HL-60/S4 treated with retinoic acid at 250 ng/mL for 4 days and 3 days (cell line): ENCODE results near the gene ZBTB34.
"Not testable (repeated sequence)": the region's sequence is repeated elsewhere in the genome, so short reads cannot be mapped to it uniquely, and the experiment has no call there.

Source experiments
- in situ Hi-C: fragments of 300-500 bp; cut with MboI; formaldehyde crosslinking; loops from 2 replicates; pipeline ENCODE4 v1.7.0; 2022; ENCODE audit warnings: low sequenced_read_pairs

Gene ZBTB34, protein sequence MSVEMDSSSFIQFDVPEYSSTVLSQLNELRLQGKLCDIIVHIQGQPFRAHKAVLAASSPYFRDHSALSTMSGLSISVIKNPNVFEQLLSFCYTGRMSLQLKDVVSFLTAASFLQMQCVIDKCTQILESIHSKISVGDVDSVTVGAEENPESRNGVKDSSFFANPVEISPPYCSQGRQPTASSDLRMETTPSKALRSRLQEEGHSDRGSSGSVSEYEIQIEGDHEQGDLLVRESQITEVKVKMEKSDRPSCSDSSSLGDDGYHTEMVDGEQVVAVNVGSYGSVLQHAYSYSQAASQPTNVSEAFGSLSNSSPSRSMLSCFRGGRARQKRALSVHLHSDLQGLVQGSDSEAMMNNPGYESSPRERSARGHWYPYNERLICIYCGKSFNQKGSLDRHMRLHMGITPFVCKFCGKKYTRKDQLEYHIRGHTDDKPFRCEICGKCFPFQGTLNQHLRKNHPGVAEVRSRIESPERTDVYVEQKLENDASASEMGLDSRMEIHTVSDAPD

DNA sequence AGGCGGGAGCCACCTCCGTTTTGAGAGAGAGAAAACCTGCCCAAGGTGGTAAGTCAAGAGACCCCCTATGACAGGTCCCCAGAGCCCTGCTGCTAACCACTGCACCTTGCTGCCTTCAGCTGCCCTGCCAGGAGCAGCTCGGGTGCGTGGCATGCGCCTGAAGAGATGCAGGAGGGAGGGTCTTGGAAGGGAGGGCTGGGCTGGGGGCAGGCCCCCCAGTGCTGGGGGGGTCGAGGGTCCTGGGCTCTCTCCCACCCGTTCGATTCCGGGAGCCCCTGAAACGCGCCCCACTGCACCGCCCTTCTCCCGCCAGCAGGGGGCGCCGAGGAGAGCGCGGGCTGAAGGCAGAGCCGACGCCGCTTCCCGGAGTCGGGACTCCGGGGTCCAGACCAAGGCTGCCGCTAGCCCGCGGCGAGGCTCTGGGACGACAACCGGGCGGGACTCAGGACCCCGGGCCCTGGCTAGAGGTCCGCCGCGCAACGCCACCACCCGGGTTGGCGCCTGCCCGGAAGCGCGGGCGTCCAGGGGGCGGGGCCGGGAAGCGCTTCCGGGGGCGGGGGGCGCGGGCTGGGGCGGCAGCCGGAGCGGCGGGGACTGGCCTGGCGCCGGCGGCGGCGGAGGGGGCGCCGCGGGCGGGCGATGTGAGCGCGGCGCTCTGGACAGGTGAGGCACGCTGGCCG lies at the start of gene ZBTB34:
Gene ZBTB34, plus strand, starts transcription at position 563 of the 680 bp plus-strand sequence. CDS start 18,761 bp downstream, outside the sequence.
- in situ Hi-C loops: no loop called here

DNA sequence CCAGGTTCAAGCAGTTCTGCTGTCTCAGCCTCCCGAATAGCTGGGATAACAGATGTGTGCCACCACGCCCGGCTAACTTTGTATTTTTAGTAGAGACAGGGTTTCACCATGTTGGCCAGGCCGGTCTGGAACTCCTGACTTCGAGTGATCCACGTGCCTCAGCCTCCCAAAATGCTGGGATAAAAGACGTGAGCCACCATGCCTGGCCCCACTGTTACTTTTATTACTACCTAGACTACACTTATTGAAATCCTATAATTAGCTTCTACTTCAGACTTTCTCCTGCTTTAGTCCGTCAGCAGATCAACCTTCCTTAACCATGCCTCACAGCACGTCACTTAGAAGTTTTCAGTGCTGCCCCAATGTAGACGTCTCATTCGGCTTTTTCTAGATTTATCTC lies 47.4 kb upstream of the ZBTB34 start:
- in situ Hi-C loops: no loop called here

DNA sequence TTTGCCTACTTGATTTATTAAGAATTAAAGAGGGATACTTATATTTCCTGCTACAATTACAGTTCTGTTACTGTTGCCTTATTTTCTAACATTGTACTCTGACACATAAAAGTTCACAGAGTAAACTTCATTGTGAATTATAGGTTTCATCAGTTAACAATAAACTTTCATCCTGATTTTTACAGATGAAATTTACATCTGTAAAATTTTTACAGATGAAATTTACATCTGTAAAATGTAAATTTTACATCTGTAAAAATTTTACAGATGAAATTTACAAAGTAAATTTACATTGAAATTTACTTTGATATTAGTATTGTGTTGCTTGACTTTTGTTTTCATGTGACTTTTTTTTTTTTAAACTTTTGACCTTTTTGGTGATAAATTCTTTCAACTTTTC lies 46.3 kb upstream of the ZBTB34 start:
- in situ Hi-C loops: no loop called here

DNA sequence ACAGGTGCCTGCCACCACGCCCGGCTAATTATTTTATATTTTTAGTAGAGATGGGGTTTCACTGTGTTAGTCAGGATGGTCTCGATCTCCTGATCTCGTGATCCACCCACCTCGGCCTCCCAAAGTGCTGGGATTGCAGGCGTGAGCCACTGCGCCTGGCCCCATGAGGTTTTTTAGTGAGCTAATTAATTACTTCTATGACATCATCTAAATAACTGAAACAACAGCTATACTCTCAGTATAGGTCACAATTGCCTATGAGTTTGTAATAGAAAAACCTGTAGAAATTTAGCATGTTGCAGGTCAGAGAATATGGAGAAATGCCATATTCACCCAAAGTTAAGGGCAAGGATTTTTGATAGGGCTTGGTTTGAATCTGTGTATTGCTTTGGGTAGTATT lies 42.8 kb upstream of the ZBTB34 start:
- in situ Hi-C loops: not testable (repeated sequence)

DNA sequence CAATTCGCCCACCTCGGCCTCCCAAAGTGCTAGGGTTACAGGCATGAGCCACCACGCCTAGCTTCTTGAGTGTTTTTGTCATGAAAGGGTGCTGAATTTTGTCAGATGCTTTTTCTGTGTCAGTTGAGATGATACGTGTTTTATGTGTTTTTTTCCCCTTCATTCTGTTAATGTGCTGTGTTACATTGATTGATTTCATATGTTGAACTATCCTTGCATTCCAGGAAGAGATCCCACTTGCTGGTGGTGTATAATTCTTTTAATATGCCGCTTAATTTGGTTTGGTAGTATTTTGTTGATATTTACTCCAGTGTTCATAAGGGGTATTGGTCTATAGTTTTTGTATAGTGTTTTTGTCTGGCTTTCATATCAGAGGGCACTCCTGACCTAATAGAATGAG lies 42.0 kb upstream of the ZBTB34 start:
- in situ Hi-C loops: no loop called here

DNA sequence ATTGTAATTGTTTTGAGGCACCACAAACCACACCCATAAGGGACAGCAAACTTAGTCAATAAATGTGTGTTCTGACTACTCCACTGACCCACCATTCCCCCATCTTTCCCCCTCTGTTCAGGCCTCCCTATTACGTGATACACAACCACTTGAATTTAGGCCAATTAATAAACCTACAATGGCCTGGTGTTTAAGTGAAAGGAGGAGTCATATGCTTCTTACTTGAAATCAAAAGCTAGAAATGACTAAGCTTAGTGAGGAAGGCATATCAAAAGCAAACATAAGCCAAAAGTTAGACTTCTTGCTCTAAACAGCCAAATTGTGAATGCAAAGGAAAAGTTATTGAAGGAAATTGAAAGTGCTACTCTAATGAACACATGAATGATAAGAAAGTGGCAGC lies 41.0 kb upstream of the ZBTB34 start:
- in situ Hi-C loops: no loop called here

DNA sequence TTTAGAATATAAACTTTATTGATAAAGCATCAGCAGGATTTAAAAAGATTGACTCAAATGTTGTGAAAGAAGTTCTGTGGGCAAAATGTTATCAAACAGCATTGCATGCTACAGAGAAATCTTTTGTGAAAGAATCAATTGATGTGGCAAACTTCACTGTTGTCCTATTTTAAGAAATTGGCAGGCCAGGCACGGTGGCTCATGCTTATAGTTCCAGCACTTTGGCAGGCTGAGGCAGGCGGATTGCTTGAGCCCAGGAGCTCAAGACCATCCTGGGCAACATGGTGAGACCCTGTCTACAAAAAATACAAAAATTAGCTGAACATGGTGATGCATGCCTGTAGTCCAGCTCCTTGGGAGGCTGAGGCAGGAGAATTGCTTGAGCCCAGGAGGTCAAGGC lies 38.2 kb upstream of the ZBTB34 start:
- in situ Hi-C loops: no loop called here

DNA sequence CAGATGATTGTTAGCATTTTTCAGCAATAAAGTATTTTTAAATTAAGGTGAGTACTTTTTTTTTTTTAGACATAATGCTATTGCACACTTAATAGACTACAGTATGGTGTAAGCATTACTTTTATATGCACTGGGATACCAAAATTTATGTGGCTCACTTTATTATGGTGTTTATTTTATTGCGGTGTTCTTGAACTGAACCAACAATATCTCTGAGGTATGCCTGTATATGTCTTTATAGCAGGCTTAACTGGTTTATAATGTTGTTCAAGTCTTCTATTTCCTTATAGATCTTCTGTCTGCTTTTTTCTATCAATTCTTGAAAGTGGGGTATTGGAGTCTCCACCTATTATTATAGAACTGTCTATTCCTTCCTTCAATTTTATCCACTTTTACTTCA lies 37.6 kb upstream of the ZBTB34 start:
- in situ Hi-C loops: no loop called here

DNA sequence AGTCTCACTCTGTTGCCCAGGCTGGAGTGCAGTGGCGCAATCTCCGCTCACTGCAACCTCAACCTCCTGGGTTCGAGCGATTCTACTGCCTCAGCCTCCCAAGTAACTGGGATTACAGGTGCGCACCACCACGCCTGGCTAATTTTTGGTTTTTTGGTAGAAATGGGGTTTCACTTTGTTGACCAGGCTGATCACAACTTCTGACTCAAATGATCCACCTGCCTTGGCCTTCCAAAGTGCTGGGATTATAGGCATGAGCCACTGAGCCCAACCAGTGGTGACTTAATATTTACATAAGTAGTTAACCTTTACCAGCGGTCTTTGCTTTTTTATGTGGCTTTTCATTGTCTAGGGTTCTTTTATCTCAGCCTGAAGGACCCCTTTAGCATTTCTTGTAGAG lies 36.4 kb upstream of the ZBTB34 start:
- in situ Hi-C loops: not testable (repeated sequence)

DNA sequence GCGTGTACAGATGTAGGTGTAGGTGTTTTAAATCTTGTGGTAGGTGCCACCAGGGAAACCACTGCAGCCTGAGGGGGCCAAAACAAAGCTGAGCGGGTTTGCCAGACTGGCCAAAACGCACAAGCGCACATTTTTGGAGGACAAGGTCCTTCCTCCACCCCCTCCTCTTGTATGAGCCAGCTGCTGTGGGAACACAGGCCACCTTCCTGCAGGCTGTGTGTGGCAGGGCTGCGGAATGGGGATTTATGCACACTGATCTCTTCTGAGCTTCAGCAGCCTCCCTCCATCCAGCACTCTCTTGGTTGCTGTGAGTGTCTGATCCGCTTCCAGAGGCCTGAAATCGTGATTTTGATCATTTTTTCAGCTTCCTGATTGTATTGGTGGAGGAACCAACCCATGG lies 33.2 kb upstream of the ZBTB34 start:
- in situ Hi-C loops: no loop called here

DNA sequence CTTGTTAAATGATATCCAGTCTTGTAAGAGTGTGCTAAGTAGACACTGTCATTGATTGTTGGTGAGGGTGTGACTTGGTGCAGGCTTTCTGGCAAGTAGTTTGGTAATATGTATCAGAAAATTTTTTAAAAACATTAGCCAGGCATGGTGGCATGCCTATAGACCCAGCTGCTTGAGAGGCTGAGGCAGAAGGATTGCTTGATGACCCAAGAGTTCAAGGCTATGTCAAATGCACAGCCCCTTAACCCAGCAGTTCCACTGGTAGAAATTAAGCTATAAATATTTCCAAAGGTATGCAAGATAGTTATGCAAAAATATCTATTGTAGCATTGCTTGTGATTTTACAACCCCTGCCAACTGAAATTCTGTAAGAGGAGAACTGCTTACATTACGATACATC lies 31.4 kb upstream of the ZBTB34 start:
- in situ Hi-C loops: no loop called here

DNA sequence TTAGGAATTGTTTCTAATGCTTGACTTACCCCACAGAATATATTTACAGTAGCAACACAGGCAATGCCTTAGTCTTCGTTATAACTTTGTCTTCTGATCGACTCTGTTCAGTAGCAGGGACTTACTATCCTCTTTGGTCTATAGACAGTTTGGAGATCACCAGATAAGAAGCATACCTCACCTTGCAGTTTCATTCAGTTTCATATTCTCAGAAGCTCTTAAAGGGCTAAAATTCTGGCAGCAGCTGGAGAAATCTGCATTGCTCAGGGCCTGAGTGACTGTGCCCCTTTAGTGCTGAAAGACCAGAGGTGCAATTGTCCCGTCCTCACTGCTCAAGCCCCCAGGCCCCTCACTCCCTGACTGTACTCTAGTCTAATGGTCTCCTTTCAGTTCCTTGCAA lies 29.6 kb upstream of the ZBTB34 start:
- in situ Hi-C loops: no loop called here

DNA sequence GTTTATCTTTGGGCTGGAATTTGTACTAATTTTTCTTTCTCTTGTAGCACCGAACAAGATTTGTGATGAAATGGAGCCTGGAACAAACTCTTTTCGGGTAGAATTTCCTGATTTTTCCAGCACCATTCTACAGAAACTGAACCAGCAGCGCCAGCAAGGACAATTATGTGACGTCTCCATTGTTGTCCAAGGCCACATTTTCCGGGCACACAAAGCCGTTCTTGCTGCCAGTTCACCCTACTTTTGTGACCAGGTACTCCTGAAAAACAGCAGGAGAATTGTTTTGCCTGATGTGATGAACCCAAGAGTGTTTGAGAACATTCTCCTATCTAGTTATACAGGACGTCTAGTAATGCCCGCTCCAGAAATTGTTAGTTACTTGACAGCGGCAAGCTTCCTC lies 28.0 kb upstream of the ZBTB34 start:
- in situ Hi-C loops: no loop called here

DNA sequence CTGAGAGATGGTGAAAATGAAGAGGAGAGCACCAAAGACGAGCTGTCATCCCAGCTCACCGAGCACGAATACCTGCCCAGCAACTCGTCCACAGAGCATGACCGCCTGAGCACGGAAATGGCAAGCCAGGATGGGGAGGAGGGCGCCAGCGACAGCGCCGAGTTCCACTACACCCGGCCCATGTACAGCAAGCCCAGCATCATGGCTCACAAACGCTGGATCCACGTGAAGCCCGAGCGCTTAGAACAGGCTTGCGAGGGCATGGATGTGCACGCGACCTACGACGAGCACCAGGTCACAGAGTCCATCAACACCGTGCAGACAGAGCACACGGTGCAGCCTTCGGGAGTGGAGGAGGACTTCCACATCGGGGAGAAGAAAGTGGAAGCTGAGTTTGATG lies 27.4 kb upstream of the ZBTB34 start:
- in situ Hi-C loops: no loop called here

DNA sequence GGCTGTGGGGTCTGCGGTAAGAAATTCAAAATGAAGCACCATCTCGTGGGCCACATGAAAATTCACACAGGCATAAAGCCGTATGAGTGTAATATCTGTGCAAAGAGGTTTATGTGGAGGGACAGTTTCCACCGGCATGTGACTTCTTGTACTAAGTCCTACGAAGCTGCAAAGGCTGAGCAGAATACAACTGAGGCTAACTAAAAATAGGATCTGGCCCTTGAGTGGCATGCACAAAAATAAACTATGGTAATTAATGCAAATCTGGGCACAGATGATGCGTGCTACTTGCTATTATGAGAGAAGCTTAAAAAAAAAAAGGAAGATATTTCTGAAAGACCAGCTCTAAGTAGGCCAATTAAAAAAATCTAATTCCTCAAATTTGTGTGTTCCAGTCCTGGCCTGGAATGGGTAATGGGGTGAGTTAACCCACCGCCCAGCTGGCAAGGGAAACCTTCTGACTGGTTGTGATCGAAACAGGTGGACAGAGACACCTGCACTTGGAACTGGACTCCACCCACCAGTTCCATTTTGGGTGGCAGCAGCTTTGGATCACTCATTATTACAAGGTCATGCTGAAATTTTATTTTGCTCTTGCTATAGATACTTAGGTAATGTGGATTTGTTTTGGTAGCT lies 26.6 kb upstream of the ZBTB34 start:
- in situ Hi-C loops: no loop called here

DNA sequence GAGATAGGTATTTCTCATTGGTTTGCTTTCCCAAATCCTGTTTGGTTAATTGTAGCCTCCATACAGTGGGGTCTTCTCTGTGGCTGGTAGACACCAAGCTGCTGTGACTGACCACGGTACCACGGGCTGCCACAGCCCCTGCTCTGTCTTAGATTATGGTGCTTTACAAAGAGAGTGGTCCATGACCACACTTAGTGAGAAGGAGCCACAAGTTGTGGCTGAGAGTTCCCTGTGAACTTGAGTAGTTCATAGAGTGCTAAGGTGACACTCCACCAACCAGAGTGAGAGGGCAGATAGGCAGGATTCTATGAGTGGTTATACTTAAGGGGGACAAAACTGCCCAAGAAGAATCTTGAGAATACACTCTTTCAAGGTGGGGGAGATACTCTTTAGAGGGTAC lies 25.8 kb upstream of the ZBTB34 start:
- in situ Hi-C loops: no loop called here

DNA sequence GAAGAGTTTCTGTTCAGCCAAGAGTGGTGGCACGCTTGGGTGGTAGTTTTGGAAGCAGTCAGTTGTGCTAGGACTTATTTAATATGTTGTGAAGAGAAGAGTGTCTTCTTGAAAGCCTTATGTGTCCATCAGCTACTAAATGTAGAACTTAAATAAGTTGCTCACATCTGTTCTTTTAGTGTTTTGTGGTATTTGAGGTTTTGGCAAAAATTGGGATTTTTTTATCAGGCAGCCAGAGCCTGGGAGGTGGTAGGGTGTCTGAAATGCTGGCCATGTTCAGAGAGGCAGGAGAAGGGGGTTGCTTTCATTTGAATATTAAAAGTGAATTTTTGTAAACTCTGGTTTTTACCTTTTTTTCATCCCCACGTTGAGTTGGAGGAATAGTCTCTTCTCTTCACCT lies 24.2 kb upstream of the ZBTB34 start:
- in situ Hi-C loops: no loop called here

DNA sequence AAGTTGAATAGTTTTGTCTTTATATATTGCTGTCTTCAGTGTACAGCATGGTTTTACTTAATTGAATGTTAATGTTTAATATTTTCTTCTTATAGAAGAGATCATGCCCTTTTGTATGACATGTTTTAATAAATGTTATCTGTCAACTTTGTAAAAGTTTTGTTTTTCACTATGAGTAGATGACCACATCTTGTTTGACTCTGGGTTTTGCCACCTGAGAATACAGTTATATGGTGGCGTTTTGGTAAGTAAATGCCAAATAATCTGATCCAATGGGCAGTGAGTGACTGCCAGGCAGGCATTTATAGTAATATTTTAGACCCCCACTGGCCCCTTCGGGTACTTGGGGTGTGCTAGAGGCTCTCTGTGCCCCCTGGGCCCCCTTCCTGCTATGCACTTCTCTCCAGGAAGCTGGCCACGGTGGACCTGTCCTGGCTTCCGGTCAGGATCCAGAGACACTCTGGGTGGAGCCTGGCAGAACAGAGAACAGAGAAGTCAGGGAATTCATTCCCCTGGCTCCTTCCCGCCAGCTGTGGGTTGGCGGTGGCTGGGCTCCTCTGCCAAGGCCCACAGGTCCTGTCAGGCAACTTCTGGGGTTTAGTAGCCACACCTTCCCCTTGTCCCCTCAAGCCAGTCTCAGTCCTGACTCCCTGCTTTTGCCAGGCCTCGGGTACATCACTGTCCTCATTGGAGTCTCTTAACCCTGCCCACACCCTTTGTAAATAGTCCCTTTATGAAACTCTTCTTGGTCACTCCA lies 22.2 kb upstream of the ZBTB34 start:
- in situ Hi-C loops: no loop called here

DNA sequence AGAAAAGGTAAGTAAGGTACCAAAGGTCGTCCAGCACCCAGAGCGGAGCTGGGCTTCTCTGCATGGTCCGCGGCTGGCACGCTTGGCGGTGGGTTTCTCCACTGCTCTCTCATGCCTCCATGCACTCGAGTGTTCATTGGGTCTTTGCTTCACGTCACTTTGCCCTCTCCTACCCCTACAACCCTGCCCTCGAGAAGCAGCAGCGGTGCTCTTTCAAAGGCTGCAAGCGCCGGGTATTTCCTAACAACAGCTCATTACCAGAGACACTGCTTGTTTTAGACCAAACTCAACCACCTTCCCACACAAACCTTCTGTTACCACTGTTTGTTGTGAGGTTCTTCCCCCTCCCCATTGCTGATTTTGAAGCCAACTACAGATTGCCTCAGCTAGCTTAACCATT lies 21.5 kb upstream of the ZBTB34 start:
- in situ Hi-C loops: no loop called here

DNA sequence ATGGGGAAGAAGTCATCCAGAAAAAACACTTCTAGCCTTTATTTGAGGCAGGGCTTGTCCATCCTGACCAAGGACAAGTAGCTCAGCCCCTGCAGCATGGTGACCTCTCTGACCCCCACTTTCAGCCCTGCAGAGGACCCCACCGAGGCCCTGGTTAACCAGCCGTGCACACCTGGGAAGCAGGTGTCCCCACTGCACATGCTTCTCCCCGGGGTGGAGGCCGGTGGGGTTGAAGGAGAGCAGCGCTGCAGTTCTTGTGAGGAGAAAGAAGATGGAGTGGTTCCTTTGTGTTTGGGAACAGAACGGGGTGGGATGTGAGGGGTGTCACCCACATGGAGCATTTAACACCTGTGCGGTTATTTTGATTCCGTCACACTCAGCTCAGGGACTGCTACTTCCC lies 21.1 kb upstream of the ZBTB34 start:
- in situ Hi-C loops: no loop called here

DNA sequence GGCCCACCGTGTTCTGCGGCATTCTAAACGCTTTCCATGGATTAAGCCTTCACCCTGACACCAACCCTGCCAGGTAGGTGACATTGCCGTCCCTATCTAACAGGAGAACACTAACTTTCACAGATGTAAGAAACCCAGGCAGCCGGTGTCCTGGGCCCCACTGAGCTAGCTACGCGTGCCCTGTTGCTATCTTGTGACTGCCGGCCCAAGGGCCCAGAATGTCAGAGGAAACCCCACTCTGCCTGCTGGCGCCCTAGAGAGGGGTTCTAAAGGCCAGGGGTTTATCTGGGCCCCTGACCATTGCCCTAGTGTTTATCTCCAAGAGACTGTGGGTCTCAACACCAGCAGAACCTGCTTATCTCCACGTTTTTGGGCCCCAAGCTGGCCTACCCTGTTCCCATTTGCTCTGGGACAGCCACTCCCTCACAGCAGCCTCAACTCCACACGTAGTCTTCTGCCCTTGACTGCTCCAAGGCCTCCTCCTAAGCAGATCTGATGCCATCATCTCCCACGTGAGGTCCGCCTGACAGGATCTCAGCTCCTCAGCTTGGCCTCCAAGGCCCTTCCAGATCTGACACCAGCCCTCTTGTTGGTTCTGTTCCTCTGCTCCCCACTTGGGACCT lies 18.1 kb upstream of the ZBTB34 start:
- in situ Hi-C loops: no loop called here
